ENCODE results near the gene RNU6-1.

Gene RNU6-1

GRCh38 chr15:67855842-67856241 is 16.0 kb upstream of the RNU6-1 start:
- DNase-seq = no peak

- DNase-seq = no peak
Observed at GRCh38 chr15:67854358-67854757, 14.5 kb upstream of the RNU6-1 start.

- no peak for DNase-seq
Observed at GRCh38 chr15:67853454-67853853, 13.6 kb upstream of the RNU6-1 start.

GRCh38 chr15:67852418-67852817 is 12.6 kb upstream of the RNU6-1 start:
- no peak for DNase-seq

- peak in 1 of 2 donors; percentile 45 for DNase-seq
Observed at GRCh38 chr15:67850994-67851571, 11.2 kb upstream of the RNU6-1 start.

- no peak for DNase-seq
Observed at GRCh38 chr15:67850336-67850735, 10.5 kb upstream of the RNU6-1 start.

- DNase-seq = no peak
Observed at GRCh38 chr15:67849538-67849937, 9.7 kb upstream of the RNU6-1 start.

- DNase-seq = no peak
Observed at GRCh38 chr15:67845974-67846373, 6.1 kb upstream of the RNU6-1 start.

- DNase-seq = no peak
Observed at GRCh38 chr15:67843571-67844387, 3.9 kb upstream of the RNU6-1 start.

GRCh38 chr15:67843092-67843501 is 3.3 kb upstream of the RNU6-1 start:
- no peak for DNase-seq

- DNase-seq = no peak
Observed at GRCh38 chr15:67841513-67841762, 1.6 kb upstream of the RNU6-1 start.

- DNase-seq = no peak
Observed at GRCh38 chr15:67840749-67841512, 1.1 kb upstream of the RNU6-1 start.

GRCh38 chr15:67839499-67839928 is 331 bp downstream of the RNU6-1 start:
- no peak for DNase-seq

GRCh38 chr15:67838789-67839332 is 984 bp downstream of the RNU6-1 start:
- no peak for DNase-seq

- no peak for DNase-seq
Observed at GRCh38 chr15:67836955-67837354, 2.9 kb downstream of the RNU6-1 start.

- peak; percentile 53 to 69 for DNase-seq
Observed at GRCh38 chr15:67836477-67836876, 3.4 kb downstream of the RNU6-1 start.

- DNase-seq = no peak
Observed at GRCh38 chr15:67836134-67836455, 3.8 kb downstream of the RNU6-1 start.

- DNase-seq = no peak
Observed at GRCh38 chr15:67835297-67836133, 4.3 kb downstream of the RNU6-1 start.

- DNase-seq = no peak
Observed at GRCh38 chr15:67834581-67835296, 5.1 kb downstream of the RNU6-1 start.

- DNase-seq = peak in 1 of 2 donors; percentile 29
Observed at GRCh38 chr15:67833710-67834511, 5.9 kb downstream of the RNU6-1 start.

Data from CD4-positive, alpha-beta T cell treated with Interleukin-1 beta for 1 hour (primary cell).